ENCODE data around the gene ADCY7. TPM values are rescaled to one million over a fixed set of nuclear protein-coding genes. Genes with fewer than 3 reads are reported as not detected.

ADCY7 gene
- total and polyA plus RNA-seq, 12 donors: 2.8 to 44.4 (median 17.5) TPM

- no peak overlapping the region for H3K27ac ChIP-seq
- intact Hi-C loops (cut with DNase I): loop anchor here (10.0 kb wide), 3 partner anchors 106 to 326 kb away; partner anchors contain the start of gene CNEP1R1 (in 1 of the 2)
- no peak overlapping the region for H3K4me3 ChIP-seq
- no peak for TF ChIP-seq POLR2A (IDR thresholded peaks at IDR 0.05)
- H3K4me1 ChIP-seq (replicated peaks in 1 of 2): no peaks in the 10 kb centered on the region
- 93 to 96% (median 94%) methylated on average over 5 of the region's 5 CpGs for WGBS, 4 donors
- no peak for DNase-seq
- H3K9me3 ChIP-seq (replicated peaks in 1 of 3): peaks cover 0 to 4% (median 0%) of the 10 kb centered on the region in 3 donors
- peaks cover 0 to 42% of the 10 kb centered on the region in 2 donors for H3K36me3 ChIP-seq (replicated peaks in 1 of 2)
- H3K27me3 ChIP-seq: no peaks in the 10 kb centered on the region
Measured at GRCh38 chr16:50351116-50351515, 84.8 kb downstream of the ADCY7 start.

- Histone ChIP-seq H3K4me3 (no peak overlapping the region), H3K9me3 (replicated peaks in 1 of 3) (peaks cover 0 to 4% (median 0%) of the 10 kb centered on the region in 3 donors), H3K27me3 (no peaks in the 10 kb centered on the region), H3K4me1 (replicated peaks in 1 of 2) (no peaks in the 10 kb centered on the region), H3K36me3 (replicated peaks in 1 of 2) (peaks cover 0 to 44% of the 10 kb centered on the region in 2 donors), H3K27ac (no peak overlapping the region)
- WGBS, 4 donors: 93 to 98% (median 96%) methylated on average over 2 of the region's 2 CpGs
- no peak for TF ChIP-seq POLR2A (IDR thresholded peaks at IDR 0.05)
- no peak for TF ChIP-seq CTCF (IDR thresholded peaks at IDR 0.05)
- no peak for DNase-seq
- intact Hi-C loops (cut with DNase I): loop anchor here (10.0 kb wide), 3 partner anchors 107 to 327 kb away; partner anchors contain the start of gene CNEP1R1 (in 1 of the 2)
Measured at GRCh38 chr16:50351952-50352351, 85.6 kb downstream of the ADCY7 start.

- peaks cover 0 to 4% (median 0%) of the 10 kb centered on the region in 3 donors for H3K9me3 ChIP-seq (replicated peaks in 1 of 3)
- intact Hi-C loops (cut with DNase I): loop anchor here (10.0 kb wide), 3 partner anchors 109 to 329 kb away; partner anchors contain the start of gene CNEP1R1 (in 1 of the 2)
- peaks cover 0 to 49% of the 10 kb centered on the region in 2 donors for H3K36me3 ChIP-seq (replicated peaks in 1 of 2)
- no peaks in the 10 kb centered on the region for H3K4me1 ChIP-seq (replicated peaks in 1 of 2)
- 49 to 72% (median 68%) methylated on average over 1 of the region's 1 CpG for WGBS, 4 donors
- no peaks in the 10 kb centered on the region for H3K27me3 ChIP-seq
- no peak for DNase-seq
- H3K27ac ChIP-seq: no peak overlapping the region
- TF ChIP-seq CTCF (IDR thresholded peaks at IDR 0.05): no peak
- TF ChIP-seq POLR2A (IDR thresholded peaks at IDR 0.05): no peak
- no peak overlapping the region for H3K4me3 ChIP-seq
Measured at GRCh38 chr16:50354082-50354481, 87.7 kb downstream of the ADCY7 start.

GRCh38 chr16:50354629-50355456 lies 88.5 kb downstream of the ADCY7 start:
- no peak for TF ChIP-seq POLR2A (IDR thresholded peaks at IDR 0.05)
- peak; percentile 22 to 70 (median 50) for TF ChIP-seq CTCF (IDR thresholded peaks at IDR 0.05)
- intact Hi-C loops (cut with DNase I): loop anchor here (10.0 kb wide), 3 partner anchors 110 to 330 kb away; partner anchors contain the start of gene CNEP1R1 (in 1 of the 2)

More at GRCh38 chr16:50354629-50355456, 88.5 kb downstream of the ADCY7 start:
- Histone ChIP-seq H3K36me3 (replicated peaks in 1 of 2) (peaks cover 0 to 45% of the 10 kb centered on the region in 2 donors), H3K4me1 (replicated peaks in 1 of 2) (peaks cover 0 to 3% of the 10 kb centered on the region in 2 donors), H3K9me3 (replicated peaks in 1 of 3) (peaks cover 0 to 4% (median 0%) of the 10 kb centered on the region in 3 donors), H3K27me3 (no peaks in the 10 kb centered on the region), H3K4me3 (no peak overlapping the region), H3K27ac (no peak overlapping the region)
- no peak for DNase-seq
- WGBS, 4 donors: 73 to 79% (median 73%) methylated on average over 11 of the region's 11 CpGs
